SK-N-SH (cell line): Measurements from ENCODE around the gene ANKS6. TPM values are rescaled to one million over a fixed set of nuclear protein-coding genes. Genes with fewer than 3 reads are reported as not detected.

Experiments used
- CTCF ChIA-PET: fragments of 300-600, 350-600 bp; formaldehyde crosslinking; extraction: SDS; loops from one replicate; lab custom pipeline; 2021; lab: Yijun Ruan, JAX
- POLR2A ChIA-PET: fragments of 350-600 bp; sonication (Branson Sonifier 250); formaldehyde crosslinking; extraction: SDS; loops from one replicate; lab custom pipeline; 2020; ENCODE audit warnings: antibody characterized with exemption, inconsistent platforms; lab: Yijun Ruan, JAX
- DNase-seq: peaks from one replicate; pipeline ENCODE4 v3.0.0; 2012
- H2AFZ ChIP-seq: fragments of 200-600 bp; sonication (generic); 2 replicates; pipeline ENCODE4 v1.8.1; 2016; ENCODE audit warnings: antibody characterized with exemption, mild to moderate bottlenecking, low read depth
- H3F3A ChIP-seq: fragments of 200-600 bp; sonication (generic); replicated peaks from 2 replicates; pipeline ENCODE3; 2016; ENCODE audit warnings: antibody characterized with exemption, mild to moderate bottlenecking; ENCODE audit not compliant: insufficient read depth
- H3K27ac ChIP-seq, 2 experiments: fragments of 200-500 bp in 1 of 2; fragments of 200-600 bp in 1 of 2; sonication (Bioruptor generic) in 1 of 2; sonication (generic), shearing (Covaris generic) in 1 of 2; 2 replicates each; pipeline versions ENCODE4 v1.5.1 to v1.6.1; 2014 to 2016; ENCODE audit warnings: low read depth in 2 of 2, inconsistent platforms in 1 of 2, low read length in 1 of 2, mild to moderate bottlenecking in 1 of 2, mixed read lengths in 1 of 2
- H3K27me3 ChIP-seq: fragments of 200-600 bp; sonication (generic), shearing (Covaris generic); 2 replicates; pipeline ENCODE4 v1.6.1; 2016; ENCODE audit warnings: mixed run types; ENCODE audit not compliant: insufficient read depth
- H3K36me3 ChIP-seq, 2 experiments: fragments of 200-500 bp in 1 of 2; fragments of 200-600 bp in 1 of 2; sonication (Bioruptor generic) in 1 of 2; sonication (generic) in 1 of 2; replicated peaks in 1 of 2; 2 replicates each; pipeline versions ENCODE3 to v1.5.1; 2014 to 2016; ENCODE audit warnings: low read length in 1 of 2, mild to moderate bottlenecking in 1 of 2; ENCODE audit not compliant: insufficient read depth in 2 of 2, control insufficient read depth in 1 of 2
- H3K4me1 ChIP-seq, 2 experiments: fragments of 200-500 bp in 1 of 2; fragments of 200-600 bp in 1 of 2; sonication (Bioruptor generic) in 1 of 2; sonication (generic), shearing (Covaris generic) in 1 of 2; 2 replicates each; pipeline versions ENCODE4 v1.5.1 to v1.6.1; 2014 to 2016; ENCODE audit warnings: low read depth in 1 of 2, low read length in 1 of 2, mixed run types in 1 of 2; ENCODE audit not compliant: insufficient read depth in 2 of 2, control insufficient read depth in 1 of 2
- H3K4me2 ChIP-seq: fragments of 200-600 bp; sonication (generic), shearing (Covaris generic); 2 replicates; pipeline ENCODE4 v1.6.1; 2017; ENCODE audit warnings: mixed run types
- H3K4me3 ChIP-seq, 2 experiments: fragments of 200-500 bp in 1 of 2; fragments of 200-600 bp in 1 of 2; sonication (Bioruptor generic) in 1 of 2; sonication (generic), shearing (Covaris generic) in 1 of 2; 2 replicates each; pipeline versions ENCODE4 v1.5.1 to v1.8.1; 2014 to 2016; ENCODE audit warnings: low read depth in 2 of 2, inconsistent platforms in 1 of 2, low read length in 1 of 2, mild to moderate bottlenecking in 1 of 2, mixed read lengths in 1 of 2, moderate library complexity in 1 of 2
- H3K79me2 ChIP-seq: fragments of 200-600 bp; sonication (generic); 2 replicates; pipeline ENCODE4 v1.8.1; 2017; ENCODE audit warnings: mild to moderate bottlenecking; ENCODE audit not compliant: insufficient read depth
- H3K9ac ChIP-seq: fragments of 200-600 bp; sonication (generic); 2 replicates; pipeline ENCODE4 v1.6.1; 2017; ENCODE audit warnings: mixed run types
- H3K9me2 ChIP-seq: fragments of 200-600 bp; sonication (generic); 2 replicates; pipeline ENCODE4 v1.6.1; 2017; ENCODE audit warnings: mixed run types
- H3K9me3 ChIP-seq: fragments of 200-600 bp; sonication (generic); 2 replicates; pipeline ENCODE4 v1.6.1; 2017; ENCODE audit warnings: mixed run types, mild to moderate bottlenecking, moderate library complexity
- H4K20me1 ChIP-seq: fragments of 200-600 bp; sonication (generic); 2 replicates; pipeline ENCODE4 v1.6.1; 2017; ENCODE audit warnings: mild to moderate bottlenecking, mixed run types; ENCODE audit not compliant: insufficient read depth
- CHD2 ChIP-seq: fragments of 150-350 bp; IDR thresholded peaks from 2 replicates; pipeline ENCODE4 v1.6.1; 2018; ENCODE audit warnings: low read length; ENCODE audit not compliant: partially characterized antibody
- EP300 ChIP-seq, 2 experiments: IDR thresholded peaks; 2 replicates each; pipeline versions ENCODE4 v1.4.0 to v1.6.1; 2012; ENCODE audit warnings: borderline replicate concordance in 1 of 2, low read depth in 1 of 2, low read length in 1 of 2
- FOSL2 ChIP-seq: IDR thresholded peaks from 2 replicates; pipeline ENCODE4 v1.4.0; 2012; ENCODE audit warnings: low read depth, mild to moderate bottlenecking, moderate library complexity, borderline replicate concordance
- GATA2 ChIP-seq: sonication (generic); formaldehyde crosslinking; IDR thresholded peaks from 2 replicates; pipeline ENCODE4 v1.5.0; 2020; ENCODE audit warnings: mild to moderate bottlenecking, missing genetic modification reagents
- MAX ChIP-seq: IDR thresholded peaks from 2 replicates; pipeline ENCODE4 v1.4.0; 2012; ENCODE audit warnings: low read depth
- MEF2A ChIP-seq: IDR thresholded peaks from 2 replicates; pipeline ENCODE4 v1.4.0; 2012; ENCODE audit warnings: low read depth, borderline replicate concordance
- MXI1 ChIP-seq: IDR thresholded peaks from 2 replicates; pipeline ENCODE4 v1.6.1; 2012; ENCODE audit warnings: mild to moderate bottlenecking, low read depth, low read length, improper control_type of control experiment
- PBX3 ChIP-seq: IDR thresholded peaks from 2 replicates; pipeline ENCODE4; 2012
- POLR2AphosphoS5 ChIP-seq: IDR thresholded peaks from 2 replicates; pipeline ENCODE4 v1.6.1; 2012; ENCODE audit warnings: low read depth, low read length
- RAD21 ChIP-seq: IDR thresholded peaks from 2 replicates; pipeline ENCODE4 v1.6.1; 2012; ENCODE audit warnings: mild to moderate bottlenecking, low read length
- REST ChIP-seq: IDR thresholded peaks from 2 replicates; pipeline ENCODE4 v1.6.1; 2012; ENCODE audit warnings: mild to moderate bottlenecking, low read depth, low read length, moderate library complexity
- RFX5 ChIP-seq: IDR thresholded peaks from 2 replicates; pipeline ENCODE4 v1.6.1; 2012; ENCODE audit warnings: mild to moderate bottlenecking, improper control_type of control experiment, low read length
- SIN3A ChIP-seq: IDR thresholded peaks from 2 replicates; pipeline ENCODE4 v1.6.1; 2012; ENCODE audit warnings: low read depth, mild to moderate bottlenecking, low read length, moderate library complexity, borderline replicate concordance
- SMC3 ChIP-seq: IDR thresholded peaks from 2 replicates; pipeline ENCODE4 v1.6.1; 2012; ENCODE audit warnings: low read depth, low read length, improper control_type of control experiment
- USF1 ChIP-seq: IDR thresholded peaks from 2 replicates; pipeline ENCODE4 v1.4.0; 2012; ENCODE audit warnings: low read depth, borderline replicate concordance
- ZBTB33 ChIP-seq: IDR thresholded peaks from 2 replicates; pipeline ENCODE4 v1.4.0; 2012; ENCODE audit warnings: low read depth, borderline replicate concordance
- WGBS: methylation state at CpG from one replicate; pipeline ENCODE4 v1.1.6; 2017; ENCODE audit warnings: low lambda C conversion rate; 5-methylcytosine and 5-hydroxymethylcytosine counted together
- polyA plus RNA-seq, 3 experiments: library from polyadenylated mRNA; depleted of rRNA; stranded (reverse); fragments of >200 nt; gene quantifications; 2 replicates each; pipeline ENCODE4 v1.2.3, GENCODE V29; 2012

The ANKS6 gene
- polyA plus RNA-seq, 1 of the 3 experiments (the other 2 are of a cell fraction), result 29.3 TPM

GRCh38 chr9:98810102-98810842 is 13.9 kb upstream of the ANKS6 start:
- H3K9me2 ChIP-seq, result no peaks in the 10 kb centered on the region
- WGBS, result 84% methylated on average over 3 of the region's 3 CpGs
- peaks cover 7% of the 10 kb centered on the region for H3F3A ChIP-seq
- H4K20me1 ChIP-seq, result no peaks in the 10 kb centered on the region
- H3K4me2 ChIP-seq, result no peak overlapping the region
- no peak overlapping the region for H3K9ac ChIP-seq
- no peaks in the 10 kb centered on the region for H3K36me3 ChIP-seq
- peaks cover 0 to 16% of the 10 kb centered on the region in 2 experiments; a peak in 1 of 4 replicates for H3K4me1 ChIP-seq
- no peak overlapping the region for H2AFZ ChIP-seq
- POLR2A ChIA-PET, result no interaction called here
- 0 out of 2 replicates have a peak, but pooled peaks cover 9% of the 10 kb centered on the region for H3K27me3 ChIP-seq
- H3K9me3 ChIP-seq, result no peaks in the 10 kb centered on the region
- no peak for TF ChIP-seq MXI1
- TF ChIP-seq FOSL2, result no peak
- no peak overlapping the region; a peak in 1 of 4 replicates for H3K27ac ChIP-seq
- no peak overlapping the region for H3K4me3 ChIP-seq
- CTCF ChIA-PET, result interaction anchor here (2.8 kb wide), 1 partner anchor 38 kb away, joined by 10 read pairs; no protein-coding TSS in a partner anchor
- no peaks in the 10 kb centered on the region for H3K79me2 ChIP-seq
- DNase-seq, result no peak

- WGBS, result 89% methylated on average over 9 of the region's 9 CpGs
- Histone ChIP-seq H3F3A (peaks cover 7% of the 10 kb centered on the region), H3K4me2 (no peak overlapping the region), H3K27ac (no peak overlapping the region), H3K9me2 (no peaks in the 10 kb centered on the region), H2AFZ (no peak overlapping the region), H3K4me1 (peaks cover 0 to 19% of the 10 kb centered on the region in 2 experiments; a peak in 1 of 4 replicates), H3K9me3 (no peaks in the 10 kb centered on the region), H3K79me2 (no peaks in the 10 kb centered on the region), H3K4me3 (no peak overlapping the region), H4K20me1 (no peaks in the 10 kb centered on the region), H3K36me3 (no peaks in the 10 kb centered on the region), H3K9ac (no peak overlapping the region), H3K27me3 (0 out of 2 replicates have a peak, but pooled peaks cover 13% of the 10 kb centered on the region)
- no peak for DNase-seq
- POLR2A ChIA-PET, result no interaction called here
- CTCF ChIA-PET, result interaction anchor here (1.5 to 2.8 kb wide), 2 partner anchors 38 to 189 kb away, joined by 3 to 10 read pairs; no protein-coding TSS in a partner anchor
- TF ChIP-seq MEF2A (no peak), REST (no peak), RAD21 (no peak), CHD2 (no peak), GATA2 (CRISPR knock-in tag) (no peak), ZBTB33 (no peak), FOSL2 (no peak), MAX (no peak), POLR2AphosphoS5 (no peak), SMC3 (no peak), RFX5 (no peak), SIN3A (no peak), USF1 (no peak), PBX3 (no peak), EP300 (IDR thresholded peaks at IDR 0.05; ENCODE audit: borderline replicate concordance in 1 of 2, low read depth in 1 of 2, low read length in 1 of 2) (no peak)
Observed at GRCh38 chr9:98809311-98810101, 13.2 kb upstream of the ANKS6 start.
